D721Med (cell line): Measurements from ENCODE around the gene CST6.

Experiments used
- DNase-seq: peaks from one replicate; pipeline ENCODE4 v3.0.0; 2011; ENCODE audit warnings: low spot score; ENCODE audit not compliant: insufficient read length
- FAIRE-seq: peaks from 2 replicates; lab custom pipeline; 2011; peaks lifted over from hg19 to GRCh38; lab: Jason Lieb, UNC
- TF ChIP-seq, protein P1 (sequence below): IDR thresholded peaks from 2 replicates; pipeline ENCODE4 v1.5.1; 2012; ENCODE audit warnings: mild to moderate bottlenecking, control low read depth; ENCODE audit not compliant: insufficient read depth; ENCODE audit errors: missing control alignments

Gene CST6

DNA sequence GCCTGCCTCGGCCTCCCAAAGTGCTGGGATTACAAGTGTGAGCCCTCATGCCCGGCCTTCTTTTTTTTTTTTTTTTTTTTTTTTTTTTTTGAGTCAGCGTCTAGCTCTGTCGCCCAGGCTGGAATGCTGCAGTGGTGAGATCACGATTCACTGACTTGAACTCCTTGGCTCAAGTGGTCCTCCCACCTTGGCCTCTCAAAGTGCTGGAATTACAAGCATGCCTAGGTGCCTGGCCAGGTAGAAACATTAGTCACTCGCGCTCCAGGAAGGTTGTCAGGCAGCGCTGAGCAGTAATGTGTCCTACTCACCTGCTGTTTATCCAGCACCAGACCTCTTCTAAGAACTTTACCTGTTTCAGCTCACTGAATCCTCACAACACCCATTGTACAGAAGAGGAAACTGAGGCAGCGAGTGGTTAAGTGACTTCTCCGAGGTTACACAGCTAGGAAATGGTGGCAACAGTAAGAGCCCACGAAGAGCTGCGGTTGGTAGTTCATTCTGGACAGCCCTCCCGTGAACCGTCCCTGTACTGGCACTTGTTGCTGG is 496 bp upstream of the CST6 start:
- FAIRE-seq (no peak), DNase-seq (no peak)
- TF ChIP-seq, protein P1, sequence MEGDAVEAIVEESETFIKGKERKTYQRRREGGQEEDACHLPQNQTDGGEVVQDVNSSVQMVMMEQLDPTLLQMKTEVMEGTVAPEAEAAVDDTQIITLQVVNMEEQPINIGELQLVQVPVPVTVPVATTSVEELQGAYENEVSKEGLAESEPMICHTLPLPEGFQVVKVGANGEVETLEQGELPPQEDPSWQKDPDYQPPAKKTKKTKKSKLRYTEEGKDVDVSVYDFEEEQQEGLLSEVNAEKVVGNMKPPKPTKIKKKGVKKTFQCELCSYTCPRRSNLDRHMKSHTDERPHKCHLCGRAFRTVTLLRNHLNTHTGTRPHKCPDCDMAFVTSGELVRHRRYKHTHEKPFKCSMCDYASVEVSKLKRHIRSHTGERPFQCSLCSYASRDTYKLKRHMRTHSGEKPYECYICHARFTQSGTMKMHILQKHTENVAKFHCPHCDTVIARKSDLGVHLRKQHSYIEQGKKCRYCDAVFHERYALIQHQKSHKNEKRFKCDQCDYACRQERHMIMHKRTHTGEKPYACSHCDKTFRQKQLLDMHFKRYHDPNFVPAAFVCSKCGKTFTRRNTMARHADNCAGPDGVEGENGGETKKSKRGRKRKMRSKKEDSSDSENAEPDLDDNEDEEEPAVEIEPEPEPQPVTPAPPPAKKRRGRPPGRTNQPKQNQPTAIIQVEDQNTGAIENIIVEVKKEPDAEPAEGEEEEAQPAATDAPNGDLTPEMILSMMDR: no peak

DNA sequence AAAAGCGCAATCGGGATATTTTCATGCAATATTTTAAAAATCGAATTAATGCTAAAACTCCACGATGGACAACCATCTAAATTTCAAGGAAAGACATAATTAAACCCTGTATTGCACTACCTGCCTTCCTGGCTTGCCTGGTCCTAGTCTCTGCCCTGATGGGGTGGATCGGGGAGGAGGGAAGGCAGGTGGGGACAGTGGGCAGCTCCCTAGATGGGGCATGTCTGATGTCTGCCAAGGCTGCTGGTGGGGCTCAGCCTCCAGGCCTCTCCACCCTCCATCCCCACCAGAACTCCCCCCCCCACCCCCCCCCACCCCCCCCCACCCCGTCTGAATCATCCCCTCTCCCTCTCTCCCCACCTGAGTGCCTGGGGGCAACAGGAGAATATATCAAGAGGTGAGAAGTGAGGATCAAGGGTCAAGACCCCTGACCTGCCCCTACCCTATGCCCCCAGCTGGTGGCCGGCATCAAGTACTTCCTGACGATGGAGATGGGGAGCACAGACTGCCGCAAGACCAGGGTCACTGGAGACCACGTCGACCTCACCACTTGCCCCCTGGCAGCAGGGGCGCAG is 650 bp downstream of the CST6 start:
- no peak for DNase-seq
- FAIRE-seq: no peak
- TF ChIP-seq, protein P1: no peak

DNA sequence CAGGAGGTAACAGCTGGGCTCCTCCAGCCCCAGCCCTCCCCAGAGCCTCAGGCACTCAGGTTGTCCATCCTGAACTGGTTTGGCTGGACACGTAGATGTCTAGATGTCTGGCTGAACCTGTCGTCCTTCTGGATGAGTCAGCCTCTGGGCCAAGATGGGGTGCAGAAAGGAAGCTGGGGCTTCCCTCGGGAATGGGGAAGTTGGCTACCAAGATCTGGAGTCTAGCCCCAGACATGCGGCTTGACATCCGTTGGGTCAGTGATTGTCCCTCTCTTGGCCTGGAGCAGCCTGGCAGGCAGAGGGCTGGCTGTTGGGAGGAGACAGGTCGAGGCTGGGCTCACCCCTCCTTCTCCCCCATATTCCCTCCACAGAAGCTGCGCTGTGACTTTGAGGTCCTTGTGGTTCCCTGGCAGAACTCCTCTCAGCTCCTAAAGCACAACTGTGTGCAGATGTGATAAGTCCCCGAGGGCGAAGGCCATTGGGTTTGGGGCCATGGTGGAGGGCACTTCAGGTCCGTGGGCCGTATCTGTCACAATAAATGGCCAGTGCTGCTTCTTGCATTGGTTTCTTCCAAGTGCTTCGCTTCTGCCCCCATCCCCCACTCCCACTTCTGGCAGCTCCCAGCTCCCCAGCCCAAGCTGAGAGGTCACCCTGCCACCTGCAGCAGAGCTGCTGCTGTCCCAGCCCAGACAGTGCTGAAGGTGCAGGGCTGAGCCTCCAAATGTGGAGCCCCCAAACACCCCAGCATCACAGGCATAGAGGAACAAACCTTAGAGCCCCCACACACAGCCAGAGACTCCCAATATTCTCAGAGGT is 1.3 kb downstream of the CST6 start:
- DNase-seq (no peak), FAIRE-seq (no peak)
- TF ChIP-seq, protein P1: no peak

DNA sequence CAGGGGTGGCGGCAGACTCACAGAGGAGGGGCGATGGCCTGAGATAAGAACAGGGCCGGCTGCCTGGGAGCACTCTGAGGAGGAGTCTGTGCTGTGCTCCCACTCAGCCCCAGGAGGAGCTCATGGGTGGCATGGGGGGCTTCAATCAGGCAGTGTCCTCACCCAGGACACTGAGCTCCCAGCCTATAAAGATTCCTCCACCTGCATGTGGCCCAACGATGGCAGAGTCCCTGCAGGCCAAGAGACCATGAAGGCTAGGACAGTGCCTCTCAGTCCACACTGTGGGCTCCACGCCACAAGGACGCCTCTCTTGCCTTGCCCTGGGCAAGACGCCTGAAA is 1.9 kb downstream of the CST6 start:
- TF ChIP-seq, protein P1: no peak
- no peak for DNase-seq
- no peak for FAIRE-seq

DNA sequence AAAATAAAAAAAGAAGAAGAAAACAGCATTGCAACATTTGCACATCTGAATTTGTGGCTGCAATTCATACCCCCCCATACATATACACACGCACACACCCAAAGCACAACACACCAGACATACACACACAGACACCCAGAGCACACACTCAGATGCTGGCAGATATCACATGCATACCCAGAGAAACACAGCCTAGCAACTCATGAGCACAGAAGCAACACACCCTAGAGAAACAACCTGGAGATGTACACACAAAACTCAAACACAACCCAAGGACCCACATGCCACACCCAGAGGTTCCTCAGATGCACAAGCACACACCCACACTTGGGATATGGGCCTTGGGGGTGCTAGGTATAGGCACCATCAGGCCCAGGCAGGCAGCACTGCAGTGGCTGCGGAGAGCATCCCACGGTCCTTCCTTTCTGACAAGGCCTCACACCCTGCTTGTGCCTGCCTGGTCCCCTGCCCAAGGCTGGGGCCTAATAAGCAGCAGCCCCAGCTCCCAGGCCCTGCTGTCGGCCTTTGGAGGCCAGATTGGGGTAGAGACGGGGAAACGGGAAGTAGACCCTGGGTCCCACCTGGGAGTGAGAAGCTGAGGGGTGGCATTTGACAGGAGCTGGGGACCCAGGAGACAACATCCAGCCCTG is 3.1 kb downstream of the CST6 start:
- FAIRE-seq: no peak
- DNase-seq: no peak
- TF ChIP-seq, protein P1: no peak

- FAIRE-seq (no peak), DNase-seq (no peak)
- TF ChIP-seq, protein P1: no peak
These were observed 3.7 kb downstream of the CST6 start for GRCh38 chr11:66015454-66015881.
